Type B pancreatic cell (in vitro differentiated cells): ENCODE results near the gene TTC12. TPM values are rescaled to one million over a fixed set of nuclear protein-coding genes. Genes with fewer than 3 reads are reported as not detected.

ENCODE experiments used
- DNase-seq: peaks from one replicate; pipeline ENCODE4 v3.0.0; 2021; ENCODE audit warnings: mixed read lengths; ENCODE audit not compliant: unreplicated experiment; ENCODE audit errors: extremely low spot score
- H3K27ac Mint-ChIP-seq: 2 replicates; pipeline ENCODE4 v1.8.0; 2021; ENCODE audit warnings: mild to moderate bottlenecking, mixed read lengths
- H3K27me3 Mint-ChIP-seq: 2 replicates; pipeline ENCODE4 v1.8.0; 2021; ENCODE audit warnings: mixed read lengths
- H3K36me3 Mint-ChIP-seq: 2 replicates; pipeline ENCODE4 v1.8.0; 2021; ENCODE audit warnings: mixed read lengths
- H3K4me1 Mint-ChIP-seq: one replicate; pipeline ENCODE4 v1.8.0; 2021; ENCODE audit warnings: mixed read lengths; ENCODE audit not compliant: unreplicated experiment
- H3K4me3 Mint-ChIP-seq: 2 replicates; pipeline ENCODE4 v1.8.0; 2021; ENCODE audit warnings: mild to moderate bottlenecking, mixed read lengths
- H3K9me3 Mint-ChIP-seq: 2 replicates; pipeline ENCODE4 v1.8.0; 2021; ENCODE audit warnings: mixed read lengths
- CTCF ChIP-seq: fragments of 200-600 bp; sonication (generic); conservative IDR thresholded peaks from 2 replicates; pipeline ENCODE4 v1.5.0; 2021; ENCODE audit warnings: antibody characterized with exemption, mild to moderate bottlenecking
- total RNA-seq: library from RNA; stranded (reverse); gene quantifications from 2 replicates; pipeline ENCODE4 v1.2.1, GENCODE V29; 2021; ENCODE audit warnings: low replicate concordance

TTC12 gene
- total RNA-seq, 1 donor from 2014 or later = 27.6 TPM

DNA sequence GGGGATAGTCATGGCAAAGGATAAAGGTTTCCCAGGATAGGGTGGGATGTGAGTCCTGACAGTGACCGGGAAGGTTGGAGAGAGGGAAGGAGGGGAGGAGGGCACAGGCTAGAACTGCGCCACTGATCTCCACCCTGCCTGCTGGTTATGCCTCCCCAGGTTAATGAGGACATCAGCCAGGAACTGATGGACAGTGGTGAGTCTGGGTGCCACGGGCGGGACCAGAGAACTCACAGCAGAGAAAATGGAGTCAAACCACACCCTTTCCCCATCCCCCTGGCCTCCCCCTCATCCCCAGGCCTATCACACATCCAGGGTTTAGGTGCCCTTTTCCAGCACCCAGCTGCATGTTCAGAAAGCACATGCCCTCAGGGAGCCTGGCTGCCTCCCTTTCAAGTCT lies 83.4 kb downstream of the TTC12 start:
- DNase-seq = no peak
- Mint-ChIP-seq H3K4me3 (no peak overlapping the region), H3K36me3 (no peaks in the 10 kb centered on the region), H3K27ac (no peak overlapping the region), H3K9me3 (no peaks in the 10 kb centered on the region), H3K27me3 (peaks cover 8% of the 10 kb centered on the region), H3K4me1 (no peaks in the 10 kb centered on the region)
- no peak for TF ChIP-seq CTCF

DNA sequence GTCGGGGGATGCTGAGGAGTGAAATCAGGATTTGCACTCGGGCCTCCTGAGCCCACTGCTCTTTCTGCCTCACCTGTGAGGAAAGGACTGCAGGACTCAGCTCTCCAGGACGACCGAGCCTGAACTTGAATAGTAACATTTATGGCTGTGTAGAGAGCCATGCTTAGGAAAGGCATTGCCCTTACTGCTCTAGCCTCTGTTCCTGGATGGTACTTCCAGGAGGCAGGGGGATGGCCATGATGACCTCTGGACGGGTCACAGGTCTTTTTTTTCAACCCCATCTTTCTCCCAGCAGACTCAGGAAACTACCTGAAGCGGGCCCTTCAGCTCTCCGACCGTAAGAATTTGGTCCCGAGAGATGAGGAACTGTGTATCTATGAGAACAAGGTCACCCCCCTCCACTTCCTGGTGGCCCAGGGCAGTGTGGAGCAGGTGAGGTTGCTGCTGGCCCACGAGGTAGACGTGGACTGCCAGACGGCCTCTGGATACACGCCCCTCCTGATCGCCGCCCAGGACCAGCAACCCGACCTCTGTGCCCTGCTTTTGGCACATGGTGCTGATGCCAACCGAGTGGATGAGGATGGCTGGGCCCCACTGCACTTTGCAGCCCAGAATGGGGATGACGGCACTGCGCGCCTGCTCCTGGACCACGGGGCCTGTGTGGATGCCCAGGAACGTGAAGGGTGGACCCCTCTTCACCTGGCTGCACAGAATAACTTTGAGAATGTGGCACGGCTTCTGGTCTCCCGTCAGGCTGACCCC lies 84.5 kb downstream of the TTC12 start:
- Mint-ChIP-seq H3K27me3 (peaks cover 16% of the 10 kb centered on the region), H3K4me1 (no peaks in the 10 kb centered on the region), H3K9me3 (no peaks in the 10 kb centered on the region), H3K27ac (no peak overlapping the region), H3K4me3 (no peak overlapping the region), H3K36me3 (no peaks in the 10 kb centered on the region)
- no peak for DNase-seq
- TF ChIP-seq CTCF = no peak

GRCh38 chr11:113400631-113401230 lies 86.3 kb downstream of the TTC12 start:
- H3K27ac Mint-ChIP-seq = no peak overlapping the region
- no peaks in the 10 kb centered on the region for H3K36me3 Mint-ChIP-seq
- no peak for DNase-seq
- no peak overlapping the region for H3K4me3 Mint-ChIP-seq
- H3K27me3 Mint-ChIP-seq = peaks cover 25% of the 10 kb centered on the region
- peaks cover 6% of the 10 kb centered on the region for H3K4me1 Mint-ChIP-seq
- TF ChIP-seq CTCF = no peak
- no peaks in the 10 kb centered on the region for H3K9me3 Mint-ChIP-seq

DNA sequence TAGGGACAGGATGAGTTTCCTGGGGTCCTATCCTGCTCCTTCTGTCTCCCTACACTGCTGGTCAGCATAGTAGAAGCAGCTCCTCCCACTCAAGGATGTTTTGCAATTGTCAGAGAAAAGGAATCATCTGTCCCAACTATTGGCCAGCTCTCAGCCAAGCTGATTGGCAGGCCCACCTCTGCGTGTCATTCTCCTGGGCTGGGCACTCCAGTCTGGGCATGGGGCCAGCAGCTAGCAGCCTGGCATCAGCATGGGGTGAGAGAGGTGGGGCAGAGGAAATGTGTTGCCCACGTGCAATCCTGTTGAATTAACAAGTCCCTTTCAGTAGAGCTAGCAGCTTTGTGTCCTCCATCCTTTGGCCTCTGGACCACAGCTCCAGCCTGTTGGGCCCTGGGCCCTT lies 87.3 kb downstream of the TTC12 start:
- H3K27me3 Mint-ChIP-seq = peaks cover 25% of the 10 kb centered on the region
- peaks cover 6% of the 10 kb centered on the region for H3K4me1 Mint-ChIP-seq
- DNase-seq = no peak
- H3K9me3 Mint-ChIP-seq = no peaks in the 10 kb centered on the region
- TF ChIP-seq CTCF = no peak
- no peak overlapping the region for H3K27ac Mint-ChIP-seq
- H3K4me3 Mint-ChIP-seq = no peak overlapping the region
- H3K36me3 Mint-ChIP-seq = no peaks in the 10 kb centered on the region

DNA sequence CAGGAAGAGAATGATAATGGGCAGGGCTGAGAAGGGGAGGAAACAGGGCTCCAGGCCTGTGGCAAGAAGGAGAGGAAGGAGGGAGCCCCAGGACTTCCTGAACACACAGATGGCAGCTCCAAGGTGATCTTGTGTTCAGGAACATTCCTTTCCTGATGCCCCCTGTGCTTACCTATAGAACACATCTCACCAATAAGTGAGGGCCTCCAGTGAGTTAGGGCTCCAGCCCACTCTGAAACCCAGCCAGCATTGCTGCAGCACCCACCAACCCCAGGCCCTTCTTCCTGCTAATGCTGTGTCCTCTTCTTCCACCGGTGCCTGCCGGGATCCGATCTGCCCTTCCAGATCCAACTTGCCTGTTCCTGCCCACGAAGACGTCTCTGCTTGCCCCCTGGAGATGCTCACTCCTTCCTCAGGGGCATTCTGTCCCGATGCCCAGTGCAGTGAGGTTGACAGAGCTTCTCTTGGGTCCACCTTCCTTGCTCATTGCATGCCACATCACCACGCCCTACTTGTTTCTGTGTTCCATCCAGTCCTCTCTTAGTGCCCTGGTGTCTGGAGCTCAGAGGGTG lies 90.6 kb downstream of the TTC12 start:
- no peak overlapping the region for H3K27ac Mint-ChIP-seq
- no peak overlapping the region for H3K4me3 Mint-ChIP-seq
- peaks cover 6% of the 10 kb centered on the region for H3K4me1 Mint-ChIP-seq
- no peak for DNase-seq
- no peaks in the 10 kb centered on the region for H3K9me3 Mint-ChIP-seq
- peaks cover 28% of the 10 kb centered on the region for H3K27me3 Mint-ChIP-seq
- TF ChIP-seq CTCF = no peak
- no peaks in the 10 kb centered on the region for H3K36me3 Mint-ChIP-seq
